ENCODE data around the gene PLB1. TPM values are rescaled to one million over a fixed set of nuclear protein-coding genes. Genes with fewer than 3 reads are reported as not detected.

The PLB1 gene
- total and polyA plus RNA-seq, 9 donors, result 1.4 to 4.3 (median 2.0) TPM

GRCh38 chr2:28649481-28650265, 153.8 kb downstream of the PLB1 start:
- no peak overlapping the region for H3K4me3 ChIP-seq (ENCODE audit: low read length)
- peaks cover 7% of the 10 kb centered on the region for H3K4me1 ChIP-seq (ENCODE audit: control insufficient read depth, insufficient read depth, low read length)
- H3K9me3 ChIP-seq (replicated peaks; ENCODE audit: control insufficient read depth, low read depth, low read length), result no peaks in the 10 kb centered on the region
- no peaks in the 10 kb centered on the region for H3K36me3 ChIP-seq (ENCODE audit: control insufficient read depth, insufficient read depth, low read length)
- H3K27me3 ChIP-seq (ENCODE audit: control insufficient read depth, insufficient read depth, low read length), result no peaks in the 10 kb centered on the region
- no peak overlapping the region for H3K27ac ChIP-seq (ENCODE audit: low read length)
- WGBS (ENCODE audit: insufficient coverage), result 72% methylated on average over 3 of the region's 8 CpGs
- DNase-seq, result no peak

- Histone ChIP-seq H3K36me3 (ENCODE audit: control insufficient read depth, insufficient read depth, low read length) (no peaks in the 10 kb centered on the region), H3K9me3 (replicated peaks; ENCODE audit: control insufficient read depth, low read depth, low read length) (no peaks in the 10 kb centered on the region), H3K27me3 (ENCODE audit: control insufficient read depth, insufficient read depth, low read length) (no peaks in the 10 kb centered on the region), H3K4me1 (ENCODE audit: control insufficient read depth, insufficient read depth, low read length) (peaks cover 6% of the 10 kb centered on the region), H3K27ac (ENCODE audit: low read length) (no peak overlapping the region), H3K4me3 (ENCODE audit: low read length) (no peak overlapping the region)
- DNase-seq, result no peak
- WGBS (ENCODE audit: insufficient coverage), result 64% methylated on average over 4 of the region's 4 CpGs
These were observed 154.4 kb downstream of the PLB1 start for GRCh38 chr2:28650266-28650584.

GRCh38 chr2:28652217-28652616, 156.4 kb downstream of the PLB1 start:
- no peaks in the 10 kb centered on the region for H3K9me3 ChIP-seq (replicated peaks; ENCODE audit: control insufficient read depth, low read depth, low read length)
- WGBS (ENCODE audit: insufficient coverage), result no CpG with 5 or more reads among the region's 1 CpG
- H3K27ac ChIP-seq (ENCODE audit: low read length), result no peak overlapping the region
- no peaks in the 10 kb centered on the region for H3K27me3 ChIP-seq (ENCODE audit: control insufficient read depth, insufficient read depth, low read length)
- H3K4me1 ChIP-seq (ENCODE audit: control insufficient read depth, insufficient read depth, low read length), result peaks cover 6% of the 10 kb centered on the region
- no peak overlapping the region for H3K4me3 ChIP-seq (ENCODE audit: low read length)
- H3K36me3 ChIP-seq (ENCODE audit: control insufficient read depth, insufficient read depth, low read length), result no peaks in the 10 kb centered on the region
- DNase-seq, result peak; percentile 56

GRCh38 chr2:28653892-28654662, 158.2 kb downstream of the PLB1 start:
- H3K36me3 ChIP-seq (ENCODE audit: control insufficient read depth, insufficient read depth, low read length), result no peaks in the 10 kb centered on the region
- WGBS (ENCODE audit: insufficient coverage), result no CpG with 5 or more reads among the region's 2 CpGs
- peaks cover 2% of the 10 kb centered on the region for H3K4me1 ChIP-seq (ENCODE audit: control insufficient read depth, insufficient read depth, low read length)
- no peak overlapping the region for H3K27ac ChIP-seq (ENCODE audit: low read length)
- H3K9me3 ChIP-seq (replicated peaks; ENCODE audit: control insufficient read depth, low read depth, low read length), result no peaks in the 10 kb centered on the region
- no peaks in the 10 kb centered on the region for H3K27me3 ChIP-seq (ENCODE audit: control insufficient read depth, insufficient read depth, low read length)
- H3K4me3 ChIP-seq (ENCODE audit: low read length), result no peak overlapping the region
- no peak for DNase-seq

- H3K4me3 ChIP-seq (ENCODE audit: low read length), result no peak overlapping the region
- H3K4me1 ChIP-seq (ENCODE audit: control insufficient read depth, insufficient read depth, low read length), result peaks cover 2% of the 10 kb centered on the region
- H3K36me3 ChIP-seq (ENCODE audit: control insufficient read depth, insufficient read depth, low read length), result no peaks in the 10 kb centered on the region
- peak; percentile 27 for DNase-seq
- H3K9me3 ChIP-seq (replicated peaks; ENCODE audit: control insufficient read depth, low read depth, low read length), result no peaks in the 10 kb centered on the region
- no peak overlapping the region for H3K27ac ChIP-seq (ENCODE audit: low read length)
- WGBS (ENCODE audit: insufficient coverage), result 35% methylated on average over 4 of the region's 8 CpGs
- no peaks in the 10 kb centered on the region for H3K27me3 ChIP-seq (ENCODE audit: control insufficient read depth, insufficient read depth, low read length)
These were observed 158.9 kb downstream of the PLB1 start for GRCh38 chr2:28654663-28655320.

- no peaks in the 10 kb centered on the region for H3K27me3 ChIP-seq (ENCODE audit: control insufficient read depth, insufficient read depth, low read length)
- H3K4me3 ChIP-seq (ENCODE audit: low read length), result no peak overlapping the region
- H3K4me1 ChIP-seq (ENCODE audit: control insufficient read depth, insufficient read depth, low read length), result peaks cover 10% of the 10 kb centered on the region
- whole genome bisulfite sequencing (ENCODE audit: insufficient coverage), result 74% methylated on average over 3 of the region's 5 CpGs
- DNase-seq, result no peak
- no peak overlapping the region for H3K27ac ChIP-seq (ENCODE audit: low read length)
- H3K9me3 ChIP-seq (replicated peaks; ENCODE audit: control insufficient read depth, low read depth, low read length), result no peaks in the 10 kb centered on the region
- no peaks in the 10 kb centered on the region for H3K36me3 ChIP-seq (ENCODE audit: control insufficient read depth, insufficient read depth, low read length)
These were observed 161.2 kb downstream of the PLB1 start for GRCh38 chr2:28656937-28657615.

- Histone ChIP-seq H3K27me3 (ENCODE audit: control insufficient read depth, insufficient read depth, low read length) (no peaks in the 10 kb centered on the region), H3K36me3 (ENCODE audit: control insufficient read depth, insufficient read depth, low read length) (no peaks in the 10 kb centered on the region), H3K9me3 (replicated peaks; ENCODE audit: control insufficient read depth, low read depth, low read length) (no peaks in the 10 kb centered on the region), H3K4me3 (ENCODE audit: low read length) (no peak overlapping the region), H3K4me1 (ENCODE audit: control insufficient read depth, insufficient read depth, low read length) (peaks cover 15% of the 10 kb centered on the region), H3K27ac (ENCODE audit: low read length) (no peak overlapping the region)
- WGBS (ENCODE audit: insufficient coverage), result 29% methylated on average over 1 of the region's 1 CpG
- peak; percentile 72 for DNase-seq
These were observed 162.5 kb downstream of the PLB1 start for GRCh38 chr2:28658369-28658768.

- no peaks in the 10 kb centered on the region for H3K36me3 ChIP-seq (ENCODE audit: control insufficient read depth, insufficient read depth, low read length)
- H3K27me3 ChIP-seq (ENCODE audit: control insufficient read depth, insufficient read depth, low read length), result no peaks in the 10 kb centered on the region
- peaks cover 19% of the 10 kb centered on the region for H3K4me1 ChIP-seq (ENCODE audit: control insufficient read depth, insufficient read depth, low read length)
- H3K4me3 ChIP-seq (ENCODE audit: low read length), result no peak overlapping the region
- no peaks in the 10 kb centered on the region for H3K9me3 ChIP-seq (replicated peaks; ENCODE audit: control insufficient read depth, low read depth, low read length)
- DNase-seq, result no peak
- H3K27ac ChIP-seq (ENCODE audit: low read length), result no peak overlapping the region
These were observed 163.3 kb downstream of the PLB1 start for GRCh38 chr2:28659127-28659526.

- WGBS (ENCODE audit: insufficient coverage), result 21% methylated on average over 5 of the region's 5 CpGs
- no peaks in the 10 kb centered on the region for H3K9me3 ChIP-seq (replicated peaks; ENCODE audit: control insufficient read depth, low read depth, low read length)
- H3K27ac ChIP-seq (ENCODE audit: low read length), result peak overlapping the region; percentile 43
- no peak overlapping the region for H3K4me3 ChIP-seq (ENCODE audit: low read length)
- no peaks in the 10 kb centered on the region for H3K36me3 ChIP-seq (ENCODE audit: control insufficient read depth, insufficient read depth, low read length)
- peaks cover 35% of the 10 kb centered on the region for H3K4me1 ChIP-seq (ENCODE audit: control insufficient read depth, insufficient read depth, low read length)
- DNase-seq, result peak; percentile 91
- H3K27me3 ChIP-seq (ENCODE audit: control insufficient read depth, insufficient read depth, low read length), result no peaks in the 10 kb centered on the region
These were observed 165.7 kb downstream of the PLB1 start for GRCh38 chr2:28661589-28662001.

- no peaks in the 10 kb centered on the region for H3K27me3 ChIP-seq (ENCODE audit: control insufficient read depth, insufficient read depth, low read length)
- DNase-seq, result no peak
- peaks cover 39% of the 10 kb centered on the region for H3K4me1 ChIP-seq (ENCODE audit: control insufficient read depth, insufficient read depth, low read length)
- H3K27ac ChIP-seq (ENCODE audit: low read length), result peak overlapping the region; percentile 23
- H3K4me3 ChIP-seq (ENCODE audit: low read length), result no peak overlapping the region
- H3K36me3 ChIP-seq (ENCODE audit: control insufficient read depth, insufficient read depth, low read length), result no peaks in the 10 kb centered on the region
- no peaks in the 10 kb centered on the region for H3K9me3 ChIP-seq (replicated peaks; ENCODE audit: control insufficient read depth, low read depth, low read length)
- 57% methylated on average over 1 of the region's 1 CpG for WGBS (ENCODE audit: insufficient coverage)
These were observed 166.2 kb downstream of the PLB1 start for GRCh38 chr2:28662044-28662443.
